ENCODE data around the gene PPP2R2D.

Gene PPP2R2D

GRCh38 chr10:131885391-131886165 is 15.2 kb upstream of the PPP2R2D start:
- no peaks in the 10 kb centered on the region for H3K36me3 ChIP-seq (ENCODE audit: insufficient read depth, low read length)
- H3K4me3 ChIP-seq (ENCODE audit: low read length): no peak overlapping the region
- H3K4me1 ChIP-seq (ENCODE audit: insufficient read depth, low read length): peaks cover 10% of the 10 kb centered on the region
- peaks cover 2% of the 10 kb centered on the region for H3K27me3 ChIP-seq (ENCODE audit: insufficient read depth, low read length)
- peaks cover 9% of the 10 kb centered on the region for H3K9me3 ChIP-seq (ENCODE audit: low read length)
- H2AFZ ChIP-seq (ENCODE audit: low read depth, low read length): no peak overlapping the region

- H3K36me3 ChIP-seq (ENCODE audit: insufficient read depth, low read length): no peaks in the 10 kb centered on the region
- peaks cover 11% of the 10 kb centered on the region for H3K4me1 ChIP-seq (ENCODE audit: insufficient read depth, low read length)
- H3K4me3 ChIP-seq (ENCODE audit: low read length): no peak overlapping the region
- no peak overlapping the region for H2AFZ ChIP-seq (ENCODE audit: low read depth, low read length)
- H3K27me3 ChIP-seq (ENCODE audit: insufficient read depth, low read length): no peaks in the 10 kb centered on the region
- H3K9me3 ChIP-seq (ENCODE audit: low read length): peaks cover 9% of the 10 kb centered on the region
These were observed 14.6 kb upstream of the PPP2R2D start for GRCh38 chr10:131886237-131886636.

- no peaks in the 10 kb centered on the region for H3K9me3 ChIP-seq (ENCODE audit: low read length)
- no peak overlapping the region for H3K4me3 ChIP-seq (ENCODE audit: low read length)
- no peaks in the 10 kb centered on the region for H3K36me3 ChIP-seq (ENCODE audit: insufficient read depth, low read length)
- H2AFZ ChIP-seq (ENCODE audit: low read depth, low read length): no peak overlapping the region
- H3K27me3 ChIP-seq (ENCODE audit: insufficient read depth, low read length): peaks cover 15% of the 10 kb centered on the region
- H3K4me1 ChIP-seq (ENCODE audit: insufficient read depth, low read length): peaks cover 11% of the 10 kb centered on the region
These were observed 12.6 kb upstream of the PPP2R2D start for GRCh38 chr10:131888186-131888604.

- Histone ChIP-seq H2AFZ (ENCODE audit: low read depth, low read length) (no peak overlapping the region), H3K27me3 (ENCODE audit: insufficient read depth, low read length) (peaks cover 24% of the 10 kb centered on the region), H3K4me1 (ENCODE audit: insufficient read depth, low read length) (peaks cover 11% of the 10 kb centered on the region), H3K36me3 (ENCODE audit: insufficient read depth, low read length) (no peaks in the 10 kb centered on the region), H3K9me3 (ENCODE audit: low read length) (no peaks in the 10 kb centered on the region), H3K4me3 (ENCODE audit: low read length) (no peak overlapping the region)
These were observed 11.1 kb upstream of the PPP2R2D start for GRCh38 chr10:131889755-131890154.

GRCh38 chr10:131890276-131891195 is 10.3 kb upstream of the PPP2R2D start:
- Histone ChIP-seq H3K4me3 (ENCODE audit: low read length) (no peak overlapping the region), H2AFZ (ENCODE audit: low read depth, low read length) (no peak overlapping the region), H3K36me3 (ENCODE audit: insufficient read depth, low read length) (no peaks in the 10 kb centered on the region), H3K4me1 (ENCODE audit: insufficient read depth, low read length) (peaks cover 11% of the 10 kb centered on the region), H3K27me3 (ENCODE audit: insufficient read depth, low read length) (peaks cover 28% of the 10 kb centered on the region), H3K9me3 (ENCODE audit: low read length) (no peaks in the 10 kb centered on the region)

GRCh38 chr10:131891196-131891928 is 9.4 kb upstream of the PPP2R2D start:
- H3K9me3 ChIP-seq (ENCODE audit: low read length): no peaks in the 10 kb centered on the region
- no peak overlapping the region for H3K4me3 ChIP-seq (ENCODE audit: low read length)
- peaks cover 4% of the 10 kb centered on the region for H3K4me1 ChIP-seq (ENCODE audit: insufficient read depth, low read length)
- H3K27me3 ChIP-seq (ENCODE audit: insufficient read depth, low read length): peaks cover 28% of the 10 kb centered on the region
- H2AFZ ChIP-seq (ENCODE audit: low read depth, low read length): no peak overlapping the region
- H3K36me3 ChIP-seq (ENCODE audit: insufficient read depth, low read length): no peaks in the 10 kb centered on the region

- Histone ChIP-seq H3K36me3 (ENCODE audit: insufficient read depth, low read length) (no peaks in the 10 kb centered on the region), H3K4me3 (ENCODE audit: low read length) (no peak overlapping the region)
These were observed 8.6 kb upstream of the PPP2R2D start for GRCh38 chr10:131891929-131892805.

GRCh38 chr10:131892806-131893675 is 7.8 kb upstream of the PPP2R2D start:
- Histone ChIP-seq H3K36me3 (ENCODE audit: insufficient read depth, low read length) (no peaks in the 10 kb centered on the region), H3K9me3 (ENCODE audit: low read length) (no peaks in the 10 kb centered on the region), H3K27me3 (ENCODE audit: insufficient read depth, low read length) (peaks cover 32% of the 10 kb centered on the region), H2AFZ (ENCODE audit: low read depth, low read length) (no peak overlapping the region), H3K4me1 (ENCODE audit: insufficient read depth, low read length) (peaks cover 2% of the 10 kb centered on the region), H3K4me3 (ENCODE audit: low read length) (no peak overlapping the region)

More at GRCh38 chr10:131891929-131892805, 8.6 kb upstream of the PPP2R2D start:
- Histone ChIP-seq H3K27me3 (ENCODE audit: insufficient read depth, low read length) (peaks cover 28% of the 10 kb centered on the region), H2AFZ (ENCODE audit: low read depth, low read length) (no peak overlapping the region), H3K4me1 (ENCODE audit: insufficient read depth, low read length) (peaks cover 2% of the 10 kb centered on the region), H3K9me3 (ENCODE audit: low read length) (no peaks in the 10 kb centered on the region)

GRCh38 chr10:131895116-131895515 is 5.7 kb upstream of the PPP2R2D start:
- Histone ChIP-seq H3K27me3 (ENCODE audit: insufficient read depth, low read length) (peaks cover 42% of the 10 kb centered on the region), H3K9me3 (ENCODE audit: low read length) (no peaks in the 10 kb centered on the region), H3K4me1 (ENCODE audit: insufficient read depth, low read length) (peaks cover 6% of the 10 kb centered on the region), H3K36me3 (ENCODE audit: insufficient read depth, low read length) (no peaks in the 10 kb centered on the region), H2AFZ (ENCODE audit: low read depth, low read length) (no peak overlapping the region), H3K4me3 (ENCODE audit: low read length) (no peak overlapping the region)

- Histone ChIP-seq H3K4me3 (ENCODE audit: low read length) (no peak overlapping the region), H3K9me3 (ENCODE audit: low read length) (no peaks in the 10 kb centered on the region), H3K27me3 (ENCODE audit: insufficient read depth, low read length) (peaks cover 42% of the 10 kb centered on the region), H3K4me1 (ENCODE audit: insufficient read depth, low read length) (peaks cover 4% of the 10 kb centered on the region), H2AFZ (ENCODE audit: low read depth, low read length) (no peak overlapping the region), H3K36me3 (ENCODE audit: insufficient read depth, low read length) (no peaks in the 10 kb centered on the region)
These were observed 4.4 kb upstream of the PPP2R2D start for GRCh38 chr10:131896403-131896802.

GRCh38 chr10:131897297-131897899 is 3.4 kb upstream of the PPP2R2D start:
- Histone ChIP-seq H3K9me3 (ENCODE audit: low read length) (no peaks in the 10 kb centered on the region), H3K4me3 (ENCODE audit: low read length) (no peak overlapping the region), H3K27me3 (ENCODE audit: insufficient read depth, low read length) (peaks cover 35% of the 10 kb centered on the region), H3K4me1 (ENCODE audit: insufficient read depth, low read length) (peaks cover 12% of the 10 kb centered on the region), H3K36me3 (ENCODE audit: insufficient read depth, low read length) (no peaks in the 10 kb centered on the region), H2AFZ (ENCODE audit: low read depth, low read length) (no peak overlapping the region)

Data from neuron (in vitro differentiated cells).